Skeletal muscle cell (primary cell): Measurements from ENCODE around the gene NHLH1.

Source experiments
- DNase-seq: peaks from one replicate; pipeline ENCODE4 v3.0.0-alpha.2; 2010; ENCODE audit warnings: low read depth
- H3K4me3 ChIP-seq: 2 replicates; pipeline ENCODE4 v1.5.1; 2011; ENCODE audit warnings: low read depth, mild to moderate bottlenecking, control low read depth, low read length, moderate library complexity

NHLH1 gene

DNA sequence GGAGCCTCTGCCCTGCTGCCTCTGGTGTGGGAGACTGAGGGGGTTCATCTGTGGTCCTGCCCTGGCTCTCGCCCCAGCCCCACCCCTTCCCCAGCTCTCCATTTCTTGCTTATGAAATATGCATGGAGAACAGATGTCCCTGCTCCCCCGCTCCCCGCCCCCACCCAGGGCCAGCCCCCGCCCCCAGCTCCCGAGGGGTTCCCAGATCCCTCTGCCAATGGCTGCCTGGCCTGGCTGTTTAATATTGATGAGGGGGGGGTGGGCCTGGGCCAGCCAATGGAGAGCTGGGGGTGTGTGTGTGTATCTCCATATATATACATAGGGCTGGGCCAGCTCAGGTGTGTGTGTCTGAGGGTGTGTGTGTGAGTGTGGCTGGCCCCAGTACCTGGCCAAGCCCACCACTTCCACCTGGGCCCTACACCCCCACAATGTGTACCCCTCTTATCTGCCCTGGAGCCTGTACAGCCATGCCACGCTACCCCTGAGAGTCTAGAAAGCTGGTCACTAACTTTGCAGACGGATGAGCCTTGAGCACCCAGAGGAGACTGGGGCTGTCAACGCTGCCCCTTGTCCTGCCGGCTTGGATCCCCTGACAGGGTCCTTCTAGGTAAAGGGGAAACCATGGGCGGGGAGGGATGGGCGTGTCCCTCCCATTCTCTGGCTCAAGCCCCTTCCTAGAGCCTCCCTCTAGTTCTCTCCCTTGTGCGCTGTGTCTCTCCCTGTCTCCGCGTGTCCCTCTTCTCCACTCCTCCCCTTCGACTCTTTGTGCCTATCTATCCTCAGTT lies at the start of gene NHLH1:
NHLH1 (plus strand) TSS at position 341 of the 785 bp plus-strand sequence. CDS start 3,661 bp downstream, outside the sequence.
- H3K4me3 ChIP-seq: no peak within 1 kb of the TSS
- DNase-seq: no peak

DNA sequence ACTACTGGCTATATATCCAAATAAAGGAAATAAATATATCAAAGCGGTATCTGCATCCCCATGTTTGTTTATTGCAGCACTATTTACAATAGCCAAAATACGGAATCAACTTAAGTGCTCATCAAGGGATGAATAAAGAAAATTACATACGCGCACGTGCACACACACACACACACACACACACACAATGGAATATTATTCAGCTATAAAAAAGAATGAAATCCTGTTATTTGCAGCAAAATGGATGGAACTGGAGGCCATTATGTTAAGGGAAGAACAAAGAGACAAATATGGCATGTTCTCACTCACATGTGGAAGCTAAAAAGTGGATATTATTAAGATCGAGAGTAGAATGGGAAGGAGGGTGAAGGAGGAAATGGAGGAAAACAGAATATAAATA lies 44.0 kb upstream of the NHLH1 start:
- DNase-seq: no peak
- no peak overlapping the region for H3K4me3 ChIP-seq

DNA sequence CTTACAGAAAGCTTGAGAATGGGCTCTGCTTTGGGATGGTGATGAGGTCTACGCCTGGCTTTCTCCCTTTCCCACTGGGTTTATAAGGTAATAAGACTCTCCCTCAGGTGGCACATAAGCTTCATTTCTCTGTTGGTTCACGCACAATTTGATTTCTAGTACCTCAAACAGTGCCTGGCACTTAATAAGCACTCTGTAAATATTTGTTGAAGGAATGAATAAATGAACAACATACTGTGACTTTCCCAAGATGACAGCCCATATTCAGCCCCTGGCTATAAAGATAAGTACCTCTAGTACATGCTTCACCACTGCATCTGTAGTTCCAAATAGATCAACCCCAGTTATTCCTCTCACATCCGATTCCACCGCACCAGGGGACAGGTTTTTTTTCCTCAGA lies 41.6 kb upstream of the NHLH1 start:
- no peak for DNase-seq
- no peak overlapping the region for H3K4me3 ChIP-seq

DNA sequence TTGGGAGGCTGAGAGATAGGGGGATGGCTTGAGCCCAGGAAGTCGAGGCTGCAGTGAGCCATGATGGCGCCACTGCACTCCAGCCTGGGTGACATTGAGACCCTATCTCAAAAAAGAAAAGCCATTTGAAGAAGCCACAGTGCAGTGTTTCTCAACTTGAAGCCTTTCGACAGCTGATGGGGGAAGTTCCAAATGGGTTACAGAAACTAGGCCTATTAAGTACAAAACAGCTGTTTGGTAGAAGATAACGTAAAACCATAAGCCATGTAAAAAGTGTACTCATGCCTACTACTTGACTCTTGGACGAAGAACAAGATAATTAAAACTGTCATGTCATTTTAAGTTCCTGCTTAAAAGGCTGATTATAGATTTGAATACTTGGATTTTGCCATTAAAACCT lies 40.5 kb upstream of the NHLH1 start:
- no peak overlapping the region for H3K4me3 ChIP-seq
- DNase-seq: no peak

DNA sequence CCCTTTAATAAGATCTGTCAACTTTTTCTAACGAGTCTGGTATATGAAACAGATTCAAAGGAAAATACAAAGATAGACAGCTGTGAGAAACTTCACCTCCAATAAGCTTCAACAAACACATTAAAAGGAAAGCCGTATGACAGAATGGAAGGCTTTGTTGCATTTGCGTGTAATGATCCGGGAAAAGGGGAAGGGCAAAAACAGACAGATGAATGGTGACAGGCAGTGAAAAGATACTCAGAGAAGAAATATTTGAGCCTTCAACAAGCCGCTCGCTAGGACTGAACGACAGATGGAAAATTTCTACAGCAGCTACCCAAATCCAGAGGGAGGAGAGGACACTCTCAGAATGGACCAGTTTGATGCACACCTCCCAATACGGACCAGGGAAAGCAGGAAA lies 38.7 kb upstream of the NHLH1 start:
- no peak for DNase-seq
- no peak overlapping the region for H3K4me3 ChIP-seq

DNA sequence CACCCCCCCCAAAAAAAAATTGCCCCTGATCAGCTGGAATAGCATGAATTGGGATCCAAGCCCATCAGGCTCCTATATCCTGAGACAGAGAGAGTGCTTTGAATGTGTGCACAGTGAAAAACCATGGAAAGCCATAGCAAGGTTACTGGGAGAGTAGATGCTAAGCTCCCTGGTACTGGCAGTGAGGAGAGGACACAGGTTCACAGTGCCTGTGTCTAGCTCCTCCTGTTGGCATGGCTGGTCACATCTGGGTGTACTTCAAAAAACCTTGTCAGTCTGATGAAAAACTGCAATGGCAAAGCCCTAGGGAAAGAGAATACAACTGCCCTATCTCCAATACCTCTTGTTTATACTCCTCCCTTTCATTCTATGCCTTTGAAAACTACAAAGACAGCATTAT lies 36.8 kb upstream of the NHLH1 start:
- no peak for DNase-seq

DNA sequence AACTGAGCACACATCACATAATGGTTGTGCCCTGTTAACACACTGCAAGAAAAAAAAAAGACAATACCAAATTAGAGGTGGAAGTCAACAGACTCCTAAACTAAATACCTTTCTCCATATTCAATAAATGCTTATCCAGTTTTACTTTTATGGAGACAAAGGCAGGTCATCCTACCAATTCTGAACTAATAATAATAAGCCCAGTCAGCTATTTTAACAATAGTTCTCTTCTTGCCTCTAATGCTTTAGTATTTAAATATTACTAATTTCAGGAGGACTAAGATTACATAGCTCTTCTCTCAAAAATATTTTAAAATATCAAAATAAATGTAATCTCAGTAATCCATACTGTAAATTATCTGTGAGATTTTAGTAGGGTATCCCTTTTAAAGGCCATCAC lies 34.4 kb upstream of the NHLH1 start:
- no peak for DNase-seq
- H3K4me3 ChIP-seq: no peak overlapping the region

More for the DNA sequence above, 36.8 kb upstream of the NHLH1 start:
- no peak overlapping the region for H3K4me3 ChIP-seq

DNA sequence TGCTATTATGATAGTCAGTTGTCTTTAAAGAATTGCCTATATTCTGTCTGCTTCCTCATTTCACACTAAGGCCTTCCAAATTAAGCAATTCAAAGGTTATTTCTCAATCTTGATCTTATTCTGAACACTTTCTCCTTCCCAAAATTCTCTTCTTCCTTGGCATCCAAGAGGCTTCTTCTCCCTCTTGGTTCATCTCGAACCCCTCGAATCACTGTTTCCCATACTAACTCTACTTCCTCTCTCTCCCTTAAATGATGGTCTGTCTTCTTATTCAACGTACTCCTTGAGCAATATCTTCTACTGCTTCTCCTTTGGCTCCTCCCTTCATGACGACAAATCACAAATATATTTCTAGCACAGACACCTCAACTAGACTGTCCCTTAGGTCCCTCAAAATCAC lies 28.3 kb upstream of the NHLH1 start:
- no peak overlapping the region for H3K4me3 ChIP-seq
- DNase-seq: no peak

DNA sequence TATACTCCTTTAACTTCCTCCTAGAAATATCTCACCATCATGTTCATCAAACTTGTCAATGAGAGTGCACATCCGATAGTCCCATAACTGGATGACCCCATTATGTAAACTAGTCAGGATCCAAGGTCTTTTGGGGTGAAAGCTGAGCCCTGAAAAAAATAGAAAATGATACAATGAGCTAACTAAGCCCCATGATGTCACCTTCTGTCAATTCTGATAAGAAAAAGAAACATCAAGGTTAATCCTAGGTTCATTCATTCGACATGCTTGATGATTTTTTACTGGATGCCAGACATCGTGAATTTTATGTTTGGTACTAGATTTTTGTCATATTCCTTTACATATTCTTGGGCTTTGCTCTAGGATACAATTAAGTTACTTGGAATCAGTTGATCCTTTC lies 26.7 kb upstream of the NHLH1 start:
- no peak for DNase-seq
- H3K4me3 ChIP-seq: peak overlapping the region; percentile 92

DNA sequence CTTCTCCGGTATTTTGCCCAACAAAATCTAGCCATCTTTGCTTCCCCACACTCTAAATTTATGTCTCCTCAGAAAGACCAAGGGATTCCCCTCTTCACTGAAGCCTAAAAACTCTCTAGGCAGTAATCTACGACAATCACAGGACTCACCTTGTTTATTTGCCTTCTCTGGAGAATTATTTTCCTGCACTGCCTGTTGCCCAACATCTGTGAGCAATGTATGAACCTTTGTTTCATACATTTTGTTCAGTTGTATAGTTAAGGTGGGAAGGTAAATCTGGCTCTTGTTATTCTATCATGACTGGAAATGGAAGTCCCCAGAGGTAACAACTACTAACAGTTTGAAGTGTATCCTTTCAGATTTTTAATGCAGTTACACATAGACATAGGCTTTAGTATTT lies 26.0 kb upstream of the NHLH1 start:
- H3K4me3 ChIP-seq: peak overlapping the region; percentile 92

DNA sequence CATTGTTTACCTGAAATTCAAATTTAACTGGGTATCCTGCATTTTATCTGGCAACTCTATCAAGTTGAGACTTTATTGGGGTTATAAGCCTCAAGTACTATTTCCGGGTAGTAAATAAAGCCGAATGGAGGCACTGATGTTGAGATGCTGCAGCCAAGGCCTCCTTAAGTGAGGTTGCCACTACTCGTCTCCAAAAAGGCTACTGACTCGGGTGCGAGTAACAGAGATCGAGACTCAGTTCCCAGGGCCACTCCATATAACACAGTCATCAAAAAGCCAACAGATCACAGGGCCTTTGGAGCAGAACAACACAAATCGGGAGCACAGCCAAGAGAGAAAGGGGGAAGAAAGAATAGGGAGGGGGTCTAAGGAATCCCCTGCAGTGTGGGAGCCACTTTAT lies 24.3 kb upstream of the NHLH1 start:
- peak overlapping the region; percentile 92 for H3K4me3 ChIP-seq
- DNase-seq: no peak

More for the DNA sequence above, 26.0 kb upstream of the NHLH1 start:
- no peak for DNase-seq

DNA sequence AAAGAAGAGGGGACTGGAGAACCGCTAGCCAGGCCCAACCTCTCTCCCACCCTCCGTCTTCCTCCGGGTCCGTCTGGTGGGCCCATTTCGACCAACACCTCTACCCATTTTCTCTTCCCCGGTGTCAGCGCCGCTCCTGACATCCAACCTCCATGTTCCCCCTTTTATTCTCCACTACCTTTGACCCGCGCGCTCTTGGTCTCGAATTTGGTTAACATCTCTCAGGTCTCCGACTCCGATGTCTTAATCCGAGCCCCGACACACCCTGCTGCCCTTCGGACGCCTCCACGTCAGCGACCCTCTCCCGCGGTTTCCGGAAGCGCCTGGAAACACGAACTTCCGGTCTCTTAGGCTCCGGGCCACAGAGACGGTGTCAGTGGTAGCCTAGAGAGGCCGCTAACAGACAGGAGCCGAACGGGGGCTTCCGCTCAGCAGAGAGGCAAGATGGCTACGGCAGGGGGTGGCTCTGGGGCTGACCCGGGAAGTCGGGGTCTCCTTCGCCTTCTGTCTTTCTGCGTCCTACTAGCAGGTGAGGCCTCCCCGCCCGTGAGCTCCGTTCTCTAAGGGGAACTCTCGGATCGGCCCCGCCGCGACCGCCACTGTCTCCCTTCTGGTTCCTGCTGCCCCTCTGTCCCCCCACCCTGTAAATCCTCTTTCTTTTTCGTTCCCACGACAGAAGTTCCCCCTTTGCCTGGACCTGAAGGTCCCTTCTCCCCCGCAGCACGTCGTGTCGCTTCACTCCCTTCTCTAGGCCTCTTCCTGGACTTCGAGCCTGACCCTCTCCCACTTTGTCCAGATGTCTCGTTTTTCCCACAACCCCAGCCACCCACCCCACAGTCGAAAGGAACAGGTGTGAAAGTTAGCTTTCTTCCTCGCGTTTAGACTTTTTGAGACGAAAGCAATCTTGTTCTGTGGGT lies 23.7 kb upstream of the NHLH1 start, which contains the start of the genes COPA and NCSTN:
COPA (minus strand) TSS at position 298 of the 917 bp plus-strand sequence; CDS start at position 218, 80 bp downstream.
NCSTN (plus strand) TSS at position 431 of the 917 bp plus-strand sequence; CDS start at position 445, 14 bp downstream.
- H3K4me3 ChIP-seq: peak within 1 kb of the TSS; percentile 92
- DNase-seq: peak; percentile 91

DNA sequence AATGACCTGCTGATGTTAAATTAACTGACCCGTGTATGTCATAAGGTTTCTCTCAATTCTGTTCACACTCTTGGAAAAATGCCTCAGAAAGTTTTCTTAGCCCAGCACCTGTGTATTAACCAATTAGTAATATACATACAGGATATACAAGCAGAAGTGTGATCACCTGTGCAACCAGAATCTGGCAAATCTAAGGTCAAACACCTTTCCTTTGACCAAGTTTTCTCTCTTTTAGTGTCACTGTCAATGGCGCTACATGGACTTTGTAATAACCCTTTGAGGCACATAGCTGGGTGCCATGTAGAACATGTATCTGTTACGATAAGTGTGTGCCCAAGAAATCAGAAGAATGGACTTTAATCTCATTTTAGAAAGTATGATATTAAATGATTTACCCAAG lies 22.6 kb upstream of the NHLH1 start:
- H3K4me3 ChIP-seq: peak overlapping the region; percentile 92
- DNase-seq: no peak

DNA sequence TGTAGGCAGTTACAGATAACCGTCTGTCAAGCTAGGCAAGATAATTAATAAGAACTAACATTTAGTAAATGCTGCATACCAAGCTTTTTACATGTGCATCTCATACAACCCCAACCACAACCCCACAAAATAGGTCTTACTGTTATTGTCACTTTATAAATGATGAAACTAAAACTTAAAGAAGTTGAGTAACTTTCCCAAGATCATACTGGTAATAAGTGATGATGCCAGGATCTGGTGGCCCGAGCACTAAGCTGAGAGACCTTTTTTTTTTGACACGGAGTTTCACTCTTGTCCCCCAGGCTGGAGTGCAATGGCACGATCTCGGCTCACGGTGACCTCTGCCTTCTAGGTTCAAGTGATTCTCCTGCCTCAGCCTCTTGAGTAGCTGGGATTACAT lies 21.9 kb upstream of the NHLH1 start:
- DNase-seq: no peak
- no peak overlapping the region for H3K4me3 ChIP-seq

DNA sequence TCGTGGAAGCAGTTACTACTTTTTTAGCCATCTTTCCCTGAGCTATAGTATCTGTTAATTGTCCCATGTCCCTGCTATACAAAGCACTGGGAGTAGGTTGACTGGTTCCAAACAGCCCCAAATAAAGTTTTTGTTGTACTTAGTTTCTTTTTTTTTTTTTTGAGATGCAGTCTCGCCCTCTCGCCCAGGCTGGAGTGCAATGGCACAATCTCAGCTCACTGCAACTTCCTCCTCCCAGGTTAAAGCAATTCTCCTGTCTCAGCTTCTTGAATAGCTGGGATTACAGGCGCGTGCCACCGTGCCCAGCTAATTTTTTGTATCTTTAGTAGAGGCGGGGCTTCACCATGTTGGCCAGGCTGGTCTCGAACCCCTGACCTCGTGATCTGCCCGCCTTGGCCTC lies 20.4 kb upstream of the NHLH1 start:
- H3K4me3 ChIP-seq: no peak overlapping the region
- no peak for DNase-seq

DNA sequence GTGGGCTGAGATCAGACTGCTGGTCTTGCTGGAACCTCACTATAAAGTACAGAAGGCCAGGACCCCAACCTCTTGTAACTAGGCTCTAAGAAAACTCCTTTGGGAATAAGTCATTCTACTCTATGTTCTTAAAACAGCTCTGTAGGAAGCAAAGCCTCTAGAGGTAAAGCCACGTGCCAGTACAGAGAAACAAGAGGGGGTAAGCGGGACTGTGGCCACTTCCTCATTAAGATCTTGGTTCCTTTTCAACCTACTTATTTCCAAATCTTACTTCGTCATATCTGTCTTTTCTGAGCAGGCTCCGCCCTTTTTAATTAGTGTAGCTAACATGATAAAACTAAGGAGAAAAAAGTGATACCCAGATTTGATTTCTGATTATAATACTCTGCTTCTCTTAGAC lies 19.9 kb upstream of the NHLH1 start:
- DNase-seq: no peak
- H3K4me3 ChIP-seq: no peak overlapping the region

DNA sequence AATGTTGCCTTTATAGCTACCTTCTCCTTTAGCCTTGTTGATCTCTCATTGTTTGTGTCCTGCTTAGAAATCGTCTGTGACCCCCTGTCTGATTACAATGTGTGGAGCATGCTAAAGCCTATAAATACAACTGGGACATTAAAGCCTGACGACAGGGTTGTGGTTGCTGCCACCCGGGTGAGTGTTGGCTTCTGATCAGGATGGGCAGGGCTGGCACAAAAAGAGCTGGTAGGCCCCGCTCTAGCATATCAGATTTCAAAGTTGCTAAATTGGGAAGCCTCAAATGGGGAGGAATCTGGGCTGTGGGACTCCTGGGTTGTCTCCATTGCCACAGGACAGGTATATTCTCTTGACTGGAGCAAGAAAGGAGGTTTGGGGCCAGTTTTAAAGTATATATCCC lies 15.2 kb upstream of the NHLH1 start:
- no peak for DNase-seq
- H3K4me3 ChIP-seq: no peak overlapping the region

DNA sequence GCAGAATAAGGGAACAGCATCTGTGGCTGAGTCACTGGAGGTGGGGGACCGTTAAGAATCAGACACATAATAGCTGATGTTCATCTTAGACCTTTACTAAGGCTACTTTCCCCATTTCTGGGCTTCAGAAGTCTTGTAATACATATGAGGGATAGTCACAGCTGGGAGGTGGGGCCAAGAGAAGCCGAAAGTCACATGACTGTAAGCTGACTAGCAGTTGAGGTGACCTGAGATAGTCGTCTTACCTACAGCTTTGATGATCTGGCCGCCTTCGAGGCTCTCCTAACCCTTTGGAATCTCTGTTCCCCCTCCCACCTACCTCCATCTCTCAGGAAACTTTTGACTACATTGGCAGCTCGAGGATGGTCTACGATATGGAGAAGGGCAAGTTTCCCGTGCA lies 14.3 kb upstream of the NHLH1 start:
- no peak for DNase-seq

DNA sequence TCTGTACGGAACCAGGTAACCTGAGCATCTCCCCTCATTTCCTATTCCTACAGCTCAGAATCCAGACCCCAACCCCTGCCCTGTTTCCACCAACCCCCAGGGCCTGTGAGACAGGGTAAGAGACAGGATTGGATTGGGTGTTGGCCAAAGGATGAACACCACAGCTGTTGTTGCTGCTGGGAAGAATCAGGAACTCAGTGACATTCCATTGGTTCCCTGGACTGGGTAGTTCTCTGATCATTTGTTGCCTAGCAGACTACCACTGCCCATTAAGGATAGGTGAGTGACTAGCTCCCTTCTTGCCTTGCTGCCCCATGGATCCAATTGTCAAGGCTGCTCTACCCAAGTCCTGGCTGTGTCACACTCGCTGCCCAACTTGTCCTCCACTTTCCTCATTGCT lies 13.6 kb upstream of the NHLH1 start:
- DNase-seq: no peak
- H3K4me3 ChIP-seq: no peak overlapping the region

More for the DNA sequence above, 14.3 kb upstream of the NHLH1 start:
- H3K4me3 ChIP-seq: no peak overlapping the region

DNA sequence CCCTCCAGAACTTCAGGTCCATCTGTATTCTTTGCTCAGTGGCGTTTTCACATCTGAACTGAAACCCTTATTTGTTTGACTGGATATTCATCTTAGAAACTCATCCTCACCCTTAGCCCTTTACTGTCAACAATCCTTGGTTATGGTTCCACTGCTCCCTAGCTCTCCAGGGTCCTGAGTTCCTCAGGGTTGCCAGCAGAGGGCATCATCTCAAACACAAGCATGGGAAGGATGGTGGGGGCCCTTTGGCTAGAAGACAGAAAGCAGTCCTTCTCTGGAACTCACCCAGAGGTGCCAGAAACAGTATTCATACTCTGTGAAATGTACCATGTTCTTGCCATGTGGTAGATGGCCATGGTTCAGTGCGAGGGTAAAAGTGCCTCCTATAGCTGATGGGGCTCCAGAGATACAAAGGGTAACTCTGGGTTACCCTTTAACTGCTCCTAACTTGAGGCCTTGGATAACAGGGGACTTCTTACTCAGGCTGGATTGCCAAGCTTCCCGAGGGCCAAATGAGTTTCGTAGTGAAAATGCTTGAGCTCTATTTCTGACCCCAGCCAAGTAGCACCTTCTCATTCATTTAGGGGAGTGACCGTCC lies 12.4 kb upstream of the NHLH1 start:
- H3K4me3 ChIP-seq: no peak overlapping the region
- no peak for DNase-seq
